Esophagus muscularis mucosa (tissue), 4 donors: ENCODE data around the gene PARD3B. TPM values are rescaled to one million over a fixed set of nuclear protein-coding genes. Genes with fewer than 3 reads are reported as not detected.

ENCODE experiments used
- DNase-seq: peaks from one replicate; pipeline ENCODE4 v3.0.0-alpha.2; 2017; ENCODE audit errors: extremely low spot score
- H3K27ac ChIP-seq, 4 donors: fragments of 200-600 bp; sonication (generic); replicated peaks in 1 of 4; 1 replicate in 3 of 4; 2 replicates in 1 of 4; pipeline ENCODE4 v1.5.1; 2016 to 2019; ENCODE audit warnings: mild to moderate bottlenecking in 1 of 4
- H3K27me3 ChIP-seq, 4 donors: fragments of 200-600 bp; sonication (generic); one replicate each; pipeline versions ENCODE4 v1.5.1 to v1.6.0; 2016 to 2019
- H3K36me3 ChIP-seq, 4 donors: fragments of 200-600 bp; sonication (generic); one replicate each; pipeline ENCODE4 v1.5.1; 2016 to 2019
- H3K4me1 ChIP-seq, 4 donors: fragments of 200-600 bp; sonication (generic); one replicate each; pipeline ENCODE4 v1.5.1; 2016 to 2019
- H3K4me3 ChIP-seq, 4 donors: fragments of 200-600 bp; sonication (generic); 1 replicate in 2 of 4; 2 replicates in 2 of 4; pipeline ENCODE4 v1.5.1; 2016 to 2019; ENCODE audit warnings: mild to moderate bottlenecking in 4 of 4, moderate library complexity in 1 of 4
- H3K9me3 ChIP-seq, 4 donors: fragments of 200-600 bp; sonication (generic); 1 replicate in 3 of 4; 2 replicates in 1 of 4; pipeline ENCODE4 v1.5.1; 2016 to 2019
- CTCF ChIP-seq, 3 experiments: fragments of 200-600 bp in 2 of 3; fragments of 450-650 bp in 1 of 3; sonication (generic) in 2 of 3; IDR thresholded peaks; one replicate each; pipeline ENCODE4 v1.5.1; 2017 to 2019; ENCODE audit warnings: antibody characterized with exemption in 3 of 3, mild to moderate bottlenecking in 2 of 3, moderate library complexity in 1 of 3
- EP300 ChIP-seq: sonication (generic); formaldehyde crosslinking; IDR thresholded peaks from one replicate; pipeline ENCODE4 v1.6.1; 2017; ENCODE audit warnings: antibody characterized with exemption
- POLR2A ChIP-seq: fragments of 450-650 bp; IDR thresholded peaks from one replicate; pipeline ENCODE4 v1.6.1; 2017; ENCODE audit warnings: antibody characterized with exemption, moderate library complexity, mild to moderate bottlenecking, low read depth
- POLR2AphosphoS5 ChIP-seq, 2 donors: sonication (generic); formaldehyde crosslinking; IDR thresholded peaks; one replicate each; pipeline ENCODE4 v1.6.1; 2017; ENCODE audit warnings: antibody characterized with exemption in 2 of 2
- WGBS: methylation state at CpG from one replicate; pipeline ENCODE4 v1.1.5; 2018; 5-methylcytosine and 5-hydroxymethylcytosine counted together
- intact Hi-C: fragments of 100-400 bp; cut with DNase I; formaldehyde crosslinking; loops from one replicate; pipeline ENCODE4 v1.15.1; 2023
- total RNA-seq, 4 donors: library from RNA; depleted of rRNA; stranded (reverse); fragments of >200 nt; gene quantifications; one replicate each; pipeline versions ENCODE4 v1.1.0 to v1.2.1, GENCODE V29; 2016

Gene PARD3B
- total RNA-seq, 4 donors from 2014 or later = 24.2 to 40.8 (median 32.5) TPM

- H3K9me3 ChIP-seq = peaks cover 0 to 6% (median 3%) of the 10 kb centered on the region in 4 donors
- no peak for DNase-seq
- no peak for TF ChIP-seq EP300
- no peak for TF ChIP-seq CTCF (IDR thresholded peaks at IDR 0.05)
- no peak for TF ChIP-seq POLR2AphosphoS5 (IDR thresholded peaks at IDR 0.05)
- intact Hi-C loops = no loop called here
- WGBS = 69% methylated on average over 3 of the region's 3 CpGs
- no peaks in the 10 kb centered on the region for H3K36me3 ChIP-seq
- no peaks in the 10 kb centered on the region for H3K27me3 ChIP-seq
- H3K4me3 ChIP-seq = no peak overlapping the region
- no peak overlapping the region for H3K27ac ChIP-seq
- H3K4me1 ChIP-seq = no peaks in the 10 kb centered on the region
Observed at GRCh38 chr2:204948024-204948763, 402.9 kb downstream of the PARD3B start.

GRCh38 chr2:204948822-204949221 lies 403.5 kb downstream of the PARD3B start:
- Histone ChIP-seq H3K27me3 (no peaks in the 10 kb centered on the region), H3K9me3 (peaks cover 0 to 6% (median 3%) of the 10 kb centered on the region in 4 donors), H3K36me3 (no peaks in the 10 kb centered on the region), H3K4me1 (no peaks in the 10 kb centered on the region), H3K4me3 (no peak overlapping the region), H3K27ac (no peak overlapping the region)
- WGBS = 96% methylated on average over 1 of the region's 1 CpG
- no peak for DNase-seq
- TF ChIP-seq POLR2AphosphoS5 (IDR thresholded peaks at IDR 0.05) (no peak), CTCF (IDR thresholded peaks at IDR 0.05) (no peak), EP300 (no peak), POLR2A (no peak)
- intact Hi-C loops = no loop called here

GRCh38 chr2:204950695-204951346 lies 405.5 kb downstream of the PARD3B start:
- H3K4me3 ChIP-seq = no peak overlapping the region
- 93% methylated on average over 2 of the region's 2 CpGs for WGBS
- no peaks in the 10 kb centered on the region for H3K27me3 ChIP-seq
- peaks cover 0 to 3% (median under 1%) of the 10 kb centered on the region in 4 donors for H3K4me1 ChIP-seq
- H3K36me3 ChIP-seq = no peaks in the 10 kb centered on the region
- no peaks in the 10 kb centered on the region for H3K9me3 ChIP-seq
- intact Hi-C loops = no loop called here
- DNase-seq = no peak
- no peak for TF ChIP-seq EP300
- no peak for TF ChIP-seq POLR2AphosphoS5 (IDR thresholded peaks at IDR 0.05)
- TF ChIP-seq POLR2A = no peak
- no peak for TF ChIP-seq CTCF (IDR thresholded peaks at IDR 0.05)
- H3K27ac ChIP-seq = no peak overlapping the region

- Histone ChIP-seq H3K9me3 (no peaks in the 10 kb centered on the region), H3K36me3 (no peaks in the 10 kb centered on the region), H3K4me1 (peaks cover 0 to 9% (median 7%) of the 10 kb centered on the region in 4 donors), H3K27ac (no peak overlapping the region), H3K4me3 (no peak overlapping the region), H3K27me3 (no peaks in the 10 kb centered on the region)
- TF ChIP-seq CTCF (IDR thresholded peaks at IDR 0.05) = no peak
- TF ChIP-seq POLR2AphosphoS5 (IDR thresholded peaks at IDR 0.05) = no peak
- TF ChIP-seq EP300 = no peak
- no peak for TF ChIP-seq POLR2A
- WGBS = 58% methylated on average over 1 of the region's 1 CpG
- intact Hi-C loops = no loop called here
- no peak for DNase-seq
Observed at GRCh38 chr2:204958371-204958770, 413.1 kb downstream of the PARD3B start.
